Loucy (cell line): ENCODE data around the gene CEP63.

Experiments used
- H2AFZ ChIP-seq: fragments of 200-600 bp; sonication (generic); 2 replicates; pipeline ENCODE4 v1.6.0; 2016; ENCODE audit warnings: antibody characterized with exemption, mild to moderate bottlenecking, low read length, moderate library complexity
- H3F3A ChIP-seq: fragments of 200-600 bp; 2 replicates; pipeline ENCODE4 v1.6.0; 2016; ENCODE audit warnings: antibody characterized with exemption, low read depth, mild to moderate bottlenecking
- H3K27me3 ChIP-seq: fragments of 200-600 bp; sonication (generic); 2 replicates; pipeline ENCODE4 v1.6.1; 2014; ENCODE audit warnings: low read length, mild to moderate bottlenecking; ENCODE audit not compliant: insufficient read depth, poor library complexity, severe bottlenecking
- H3K36me3 ChIP-seq: fragments of 200-600 bp; sonication (generic); 2 replicates; pipeline ENCODE4 v1.6.1; 2016; ENCODE audit warnings: low read length; ENCODE audit not compliant: insufficient read depth
- H3K4me1 ChIP-seq: fragments of 200-600 bp; sonication (generic); 2 replicates; pipeline ENCODE4 v1.5.1; 2014; ENCODE audit warnings: low read length, mild to moderate bottlenecking; ENCODE audit not compliant: insufficient read depth, poor library complexity, severe bottlenecking
- H3K4me2 ChIP-seq: fragments of 200-600 bp; sonication (generic); 2 replicates; pipeline ENCODE4 v1.6.0; 2014; ENCODE audit warnings: antibody characterized with exemption, low read length, low read depth, mild to moderate bottlenecking; ENCODE audit not compliant: poor library complexity, severe bottlenecking
- H3K4me3 ChIP-seq: fragments of 200-600 bp; sonication (generic); 2 replicates; pipeline ENCODE4 v1.5.1; 2014; ENCODE audit warnings: low read length, mild to moderate bottlenecking, mixed read lengths; ENCODE audit not compliant: poor library complexity, severe bottlenecking
- H3K79me2 ChIP-seq: fragments of 200-600 bp; sonication (generic); 2 replicates; pipeline ENCODE4 v1.6.1; 2014; ENCODE audit warnings: low read length; ENCODE audit not compliant: insufficient read depth
- H3K9ac ChIP-seq: fragments of 200-600 bp; sonication (generic); 2 replicates; pipeline ENCODE4 v1.6.0; 2014; ENCODE audit warnings: mild to moderate bottlenecking, low read depth, low read length, moderate library complexity; ENCODE audit not compliant: poor library complexity, severe bottlenecking
- H3K9me2 ChIP-seq: fragments of 200-600 bp; sonication (generic); replicated peaks from 2 replicates; pipeline ENCODE4 v1.6.1; 2016; ENCODE audit warnings: low read depth, low read length, mixed read lengths
- H3K9me3 ChIP-seq: fragments of 200-600 bp; sonication (generic); 2 replicates; pipeline ENCODE4 v1.6.1; 2014; ENCODE audit warnings: mild to moderate bottlenecking, antibody characterized with exemption, low read length, low read depth; ENCODE audit not compliant: insufficient read depth
- H4K20me1 ChIP-seq: fragments of 200-600 bp; sonication (generic); 2 replicates; pipeline ENCODE4 v1.6.0; 2014; ENCODE audit warnings: antibody characterized with exemption, low read length, mild to moderate bottlenecking; ENCODE audit not compliant: insufficient read depth, poor library complexity, severe bottlenecking
- CTCF ChIP-seq: fragments of 200-600 bp; sonication (generic); conservative IDR thresholded peaks from 2 replicates; pipeline ENCODE4 v1.5.1; 2014; ENCODE audit warnings: mild to moderate bottlenecking, antibody characterized with exemption, low read length
- EZH2phosphoT487 ChIP-seq: fragments of 200-600 bp; IDR thresholded peaks from 2 replicates; pipeline ENCODE4 v1.6.1; 2018; ENCODE audit warnings: antibody characterized with exemption, mild to moderate bottlenecking, moderate library complexity, borderline replicate concordance

The CEP63 gene

GRCh38 chr3:134606033-134607025 lies 120.5 kb downstream of the CEP63 start:
- no peaks in the 10 kb centered on the region for H3K36me3 ChIP-seq
- no peaks in the 10 kb centered on the region for H3K27me3 ChIP-seq
- H4K20me1 ChIP-seq = no peaks in the 10 kb centered on the region
- H3K4me3 ChIP-seq = no peak overlapping the region
- H3K9me2 ChIP-seq = no peaks in the 10 kb centered on the region
- H2AFZ ChIP-seq = no peak overlapping the region
- no peaks in the 10 kb centered on the region for H3K9me3 ChIP-seq
- peaks cover 7% of the 10 kb centered on the region for H3K4me1 ChIP-seq
- no peaks in the 10 kb centered on the region for H3F3A ChIP-seq
- H3K4me2 ChIP-seq = no peak overlapping the region
- no peaks in the 10 kb centered on the region for H3K79me2 ChIP-seq
- TF ChIP-seq CTCF = no peak
- no peak for TF ChIP-seq EZH2phosphoT487
- H3K9ac ChIP-seq = no peak overlapping the region

- no peak overlapping the region for H2AFZ ChIP-seq
- no peak overlapping the region for H3K4me3 ChIP-seq
- no peak overlapping the region for H3K4me2 ChIP-seq
- no peaks in the 10 kb centered on the region for H3K36me3 ChIP-seq
- H3K27me3 ChIP-seq = no peaks in the 10 kb centered on the region
- no peaks in the 10 kb centered on the region for H3K9me3 ChIP-seq
- no peaks in the 10 kb centered on the region for H3K79me2 ChIP-seq
- no peak for TF ChIP-seq EZH2phosphoT487
- no peak for TF ChIP-seq CTCF
- no peak overlapping the region for H3K9ac ChIP-seq
- H3K4me1 ChIP-seq = peaks cover 7% of the 10 kb centered on the region
- no peaks in the 10 kb centered on the region for H4K20me1 ChIP-seq
- H3K9me2 ChIP-seq = no peaks in the 10 kb centered on the region
- no peaks in the 10 kb centered on the region for H3F3A ChIP-seq
Observed at GRCh38 chr3:134607054-134608022, 121.5 kb downstream of the CEP63 start.

GRCh38 chr3:134608023-134608770 lies 122.3 kb downstream of the CEP63 start:
- H3F3A ChIP-seq = no peaks in the 10 kb centered on the region
- TF ChIP-seq CTCF = no peak
- TF ChIP-seq EZH2phosphoT487 = no peak
- H3K4me2 ChIP-seq = no peak overlapping the region
- peaks cover 7% of the 10 kb centered on the region for H3K4me1 ChIP-seq
- no peak overlapping the region for H2AFZ ChIP-seq
- no peaks in the 10 kb centered on the region for H4K20me1 ChIP-seq
- no peaks in the 10 kb centered on the region for H3K9me2 ChIP-seq
- H3K9ac ChIP-seq = no peak overlapping the region
- no peaks in the 10 kb centered on the region for H3K79me2 ChIP-seq
- H3K9me3 ChIP-seq = no peaks in the 10 kb centered on the region
- H3K36me3 ChIP-seq = no peaks in the 10 kb centered on the region
- no peak overlapping the region for H3K4me3 ChIP-seq
- no peaks in the 10 kb centered on the region for H3K27me3 ChIP-seq
